Stimulated activated CD8-positive, alpha-beta memory T cell treated with anti-CD3 and anti-CD28 coated beads, Interleukin-15, amount 100 ng/mL, for 24 hours (primary cell): ENCODE results near the gene GDPD4.

Experiments
- DNase-seq: peaks from one replicate; pipeline ENCODE4 v3.0.0-alpha.2; 2020; ENCODE audit warnings: low read depth

Gene GDPD4

DNA sequence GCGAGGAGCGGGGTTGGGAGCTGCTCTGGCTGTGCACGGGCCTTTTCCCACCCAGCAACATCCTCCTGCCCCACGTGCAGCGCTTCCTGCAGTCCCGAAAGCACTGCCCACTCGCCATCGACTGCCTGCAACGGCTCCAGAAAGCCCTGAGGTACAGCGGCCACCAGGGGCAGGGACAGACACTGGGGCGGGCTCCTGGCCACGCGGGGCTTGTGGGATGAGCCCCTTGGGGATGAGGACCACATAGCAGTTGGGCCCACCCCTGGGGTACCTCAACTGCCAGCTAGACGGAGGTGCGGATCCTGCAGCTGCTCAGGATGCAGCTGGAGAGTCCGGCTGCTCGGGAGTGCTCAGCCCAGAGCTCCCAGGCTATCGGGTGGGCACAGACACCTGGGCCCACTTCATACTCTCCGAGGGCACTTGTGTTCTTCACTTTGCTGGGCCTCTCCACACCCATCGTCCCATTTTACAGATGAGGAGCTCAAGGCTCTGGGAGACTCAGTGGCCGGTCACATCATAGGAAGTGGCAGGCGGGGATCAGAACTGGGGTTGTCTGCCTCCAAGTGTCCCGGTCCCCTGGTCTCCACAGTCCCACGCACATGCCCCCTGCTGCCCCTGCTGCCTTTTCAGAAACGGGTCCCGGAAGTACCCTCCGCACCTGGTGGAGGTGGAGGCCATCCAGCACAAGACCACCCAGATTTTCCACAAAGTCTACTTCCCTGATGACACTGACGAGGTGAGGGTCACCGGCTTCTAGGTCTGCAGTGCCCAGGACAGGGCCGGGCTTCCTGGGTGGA lies 95.8 kb downstream of the GDPD4 start:
- DNase-seq, result no peak

DNA sequence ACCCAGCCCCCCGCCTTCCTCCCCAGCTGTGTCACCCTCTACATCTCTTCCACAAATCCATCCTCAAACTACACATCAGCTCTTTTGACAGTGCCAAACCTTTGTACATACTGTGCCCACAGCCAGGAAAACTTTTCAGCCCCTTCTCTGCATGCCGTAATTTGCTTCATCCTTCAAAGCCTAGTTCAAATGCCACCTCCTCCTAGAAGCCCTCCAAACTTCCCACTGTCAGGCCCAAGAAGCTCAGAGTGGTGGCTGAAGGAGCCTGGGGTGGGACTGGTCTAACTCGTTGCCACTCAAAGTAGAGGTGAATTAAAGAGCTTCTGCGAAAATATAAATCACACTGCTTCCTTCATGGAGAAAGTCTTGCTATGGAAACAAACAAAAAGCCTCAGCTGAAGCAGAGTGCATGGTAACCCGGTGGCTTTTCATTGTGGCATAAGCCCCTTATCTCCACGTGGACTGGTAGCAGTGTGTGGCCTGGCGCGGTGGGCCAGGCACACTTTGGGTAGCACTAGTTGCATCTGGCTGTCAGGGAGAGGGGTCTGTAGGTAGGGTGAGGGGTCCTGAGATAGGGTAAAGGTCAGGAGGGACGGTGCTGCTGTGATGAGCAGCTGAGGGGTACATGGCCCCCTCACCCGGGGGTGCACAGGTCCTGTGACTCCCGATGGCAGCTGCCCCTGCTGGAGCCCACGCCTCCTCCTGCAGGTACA lies 96.6 kb downstream of the GDPD4 start:
- no peak for DNase-seq

DNA sequence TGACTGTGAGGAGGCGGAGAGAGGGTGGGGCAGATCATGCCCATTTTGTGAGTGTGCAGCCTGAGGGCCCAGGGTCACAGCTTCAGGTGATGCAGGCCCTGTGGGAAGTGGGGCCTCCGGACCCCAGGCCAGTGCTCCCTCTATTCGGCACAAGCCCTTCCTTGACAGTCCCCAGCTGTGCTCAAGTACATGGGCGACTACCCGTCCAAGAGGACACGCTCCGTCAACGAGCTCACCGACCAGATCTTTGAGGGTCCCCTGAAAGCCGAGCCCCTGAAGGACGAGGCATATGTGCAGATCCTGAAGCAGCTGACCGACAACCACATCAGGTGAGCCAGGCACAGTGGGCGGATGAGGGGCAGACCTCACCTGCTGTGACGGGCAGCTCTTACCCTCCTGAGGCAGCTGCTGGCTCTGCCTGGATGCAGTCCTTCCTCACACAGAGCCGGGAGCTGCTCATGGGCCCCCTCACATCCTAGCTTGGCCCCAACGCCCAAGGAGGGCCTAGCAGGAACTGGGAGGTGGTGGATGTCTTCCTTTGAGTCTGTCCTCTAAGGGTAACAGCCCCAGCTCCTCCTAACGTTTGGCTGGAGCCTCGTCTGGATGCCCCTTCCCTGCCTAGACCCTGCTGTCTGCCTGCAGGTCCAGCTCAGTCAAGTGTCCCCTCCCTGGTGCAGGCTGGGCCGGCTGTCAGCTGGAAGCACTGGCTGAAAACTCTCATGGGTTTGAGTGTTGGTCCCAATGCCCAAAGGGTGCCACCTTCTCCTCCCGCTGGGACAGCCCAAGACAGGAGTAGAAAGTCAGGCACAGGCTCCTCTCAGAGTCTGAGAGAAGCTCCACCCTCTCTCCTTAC lies 97.4 kb downstream of the GDPD4 start:
- no peak for DNase-seq

DNA sequence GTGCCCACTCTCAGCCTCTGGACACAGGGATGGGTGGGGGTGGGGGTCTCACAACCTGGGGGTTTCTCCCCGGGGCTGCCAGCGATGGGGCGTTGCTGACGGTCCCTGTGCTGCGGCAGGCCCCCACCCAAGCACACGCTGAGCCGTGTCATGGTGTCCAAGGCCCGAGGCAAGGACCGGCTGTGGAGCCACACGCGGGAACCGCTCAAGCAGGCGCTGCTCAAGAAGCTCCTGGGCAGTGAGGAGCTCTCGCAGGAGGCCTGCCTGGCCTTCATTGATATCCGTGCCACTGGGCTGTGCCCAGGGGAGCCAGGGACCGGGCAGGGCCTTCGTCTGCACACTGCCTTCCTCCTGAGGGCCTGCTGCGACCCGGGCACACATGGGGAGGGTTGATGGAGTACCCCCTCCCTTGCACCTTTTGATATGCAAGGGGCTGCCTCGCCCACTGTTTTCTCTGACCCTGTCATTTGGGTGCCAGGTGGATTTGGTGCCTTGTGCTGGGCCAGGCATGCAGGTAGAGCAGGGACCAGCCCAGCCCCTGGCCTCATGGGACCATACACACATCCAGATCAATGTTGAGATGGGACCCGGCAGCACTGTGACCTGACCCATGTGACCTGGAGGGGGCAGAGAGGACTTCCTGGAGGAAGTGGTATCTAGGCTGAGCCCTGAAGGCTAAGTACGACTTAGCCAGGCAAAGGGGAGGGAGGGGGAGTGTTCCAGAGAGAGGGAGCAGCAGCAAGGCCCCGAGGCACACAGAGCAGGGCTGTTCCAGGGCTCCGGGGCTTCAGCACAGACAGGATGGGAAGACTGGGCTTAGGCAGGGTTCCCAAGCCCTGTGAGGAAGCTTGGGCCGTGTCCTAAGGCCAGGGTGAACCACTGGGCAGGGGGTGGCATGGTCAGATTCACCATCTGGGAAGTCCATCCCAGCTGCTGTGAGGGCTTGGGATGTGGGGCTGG lies 98.3 kb downstream of the GDPD4 start:
- DNase-seq, result no peak

DNA sequence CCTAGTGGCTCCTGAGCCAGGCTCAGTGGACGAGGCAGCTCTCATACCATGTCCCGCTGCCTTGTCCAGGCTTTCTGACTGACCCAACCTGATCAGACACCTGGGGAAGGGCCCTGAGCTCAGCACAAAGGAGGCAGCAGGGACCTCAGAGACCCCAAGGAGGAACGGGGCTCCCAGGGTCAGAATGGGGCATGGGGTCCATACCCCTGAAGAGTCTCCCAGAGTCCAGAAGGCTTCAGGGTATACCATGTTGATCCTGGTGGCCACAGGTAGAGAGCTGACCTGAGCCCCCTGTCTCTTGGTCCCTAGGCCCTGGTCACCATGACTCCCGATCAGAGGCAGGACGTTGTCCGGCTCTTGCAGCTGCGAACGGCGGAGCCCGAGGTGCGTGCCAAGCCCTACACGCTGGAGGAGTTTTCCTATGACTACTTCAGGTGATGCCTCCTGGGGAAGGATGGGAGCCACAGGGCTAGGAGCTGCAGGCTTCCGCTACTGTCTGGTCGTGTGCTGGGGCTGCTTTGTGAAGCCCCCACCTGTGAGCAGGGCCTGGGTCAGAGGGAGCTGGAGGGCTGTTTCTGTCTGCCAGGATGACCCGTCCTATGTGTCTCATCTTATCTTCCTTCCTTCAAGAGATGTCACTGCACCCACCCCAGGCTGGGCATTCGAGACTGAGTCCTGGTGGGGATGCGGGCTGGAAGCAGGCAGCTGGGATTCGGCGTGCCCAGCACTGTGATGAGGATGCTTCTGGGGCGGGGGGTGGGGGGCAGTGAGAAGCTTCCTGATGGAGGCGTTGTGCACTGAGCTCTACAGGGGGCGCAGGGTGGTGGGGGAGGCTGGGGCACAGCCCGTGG lies 99.3 kb downstream of the GDPD4 start:
- DNase-seq, result no peak

DNA sequence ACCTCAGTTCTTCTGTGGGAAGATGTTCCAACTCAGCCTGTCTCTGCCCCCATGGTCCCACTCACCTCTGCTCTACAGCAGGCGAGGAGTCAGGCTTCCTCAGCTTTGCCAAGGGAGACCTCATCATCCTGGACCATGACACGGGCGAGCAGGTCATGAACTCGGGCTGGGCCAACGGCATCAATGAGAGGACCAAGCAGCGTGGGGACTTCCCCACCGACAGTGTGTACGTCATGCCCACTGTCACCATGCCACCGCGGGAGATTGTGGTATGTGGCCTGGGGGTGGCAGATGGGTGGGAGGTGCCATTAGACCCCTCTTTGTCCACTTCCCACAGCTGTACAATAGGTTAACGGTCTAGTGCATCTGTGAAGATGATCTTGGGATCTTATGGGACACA lies 100.1 kb downstream of the GDPD4 start:
- no peak for DNase-seq

DNA sequence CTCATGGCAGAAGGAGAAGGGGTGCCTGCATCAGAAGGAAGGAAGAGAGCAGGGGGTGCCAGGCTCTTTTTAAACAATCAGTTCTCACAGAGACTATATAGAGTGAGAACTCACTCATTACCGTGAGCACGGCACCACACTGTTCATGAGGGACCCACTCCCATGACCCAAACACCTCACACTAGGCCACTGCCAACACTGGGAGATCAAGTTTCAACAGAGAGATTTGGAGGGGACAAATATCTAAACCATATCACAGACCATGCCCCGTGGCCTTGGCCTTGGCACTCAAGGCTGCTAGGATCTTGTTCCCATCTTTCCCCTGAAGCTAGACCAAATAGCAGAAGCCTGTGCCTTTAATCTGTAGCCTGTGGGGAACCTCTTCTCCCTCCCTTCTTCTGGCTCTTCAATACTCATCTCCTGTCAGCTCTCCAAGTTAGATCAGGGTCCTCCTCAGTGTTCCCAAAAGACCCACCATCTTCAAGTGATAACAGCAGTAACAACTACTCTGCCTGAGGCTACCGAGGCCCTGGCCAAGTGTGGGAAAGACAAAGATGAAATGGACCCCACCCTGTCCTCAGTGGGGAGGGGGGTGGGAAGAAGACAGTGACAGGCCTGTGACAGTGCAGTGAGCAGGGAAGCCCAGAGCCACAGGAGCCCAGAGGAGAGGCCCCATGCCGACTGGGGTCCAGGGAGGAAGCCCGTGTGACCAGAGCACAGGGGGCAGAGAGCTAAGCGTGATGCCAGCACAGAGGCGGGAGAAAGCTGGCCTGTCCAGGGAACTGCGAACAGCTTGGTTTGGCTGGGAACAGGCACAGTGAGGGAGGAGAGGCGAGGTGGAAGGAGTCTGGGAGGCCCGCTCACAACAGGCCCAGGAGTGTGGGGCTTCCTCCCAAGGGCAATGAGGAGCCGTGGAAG lies 100.9 kb downstream of the GDPD4 start:
- no peak for DNase-seq

DNA sequence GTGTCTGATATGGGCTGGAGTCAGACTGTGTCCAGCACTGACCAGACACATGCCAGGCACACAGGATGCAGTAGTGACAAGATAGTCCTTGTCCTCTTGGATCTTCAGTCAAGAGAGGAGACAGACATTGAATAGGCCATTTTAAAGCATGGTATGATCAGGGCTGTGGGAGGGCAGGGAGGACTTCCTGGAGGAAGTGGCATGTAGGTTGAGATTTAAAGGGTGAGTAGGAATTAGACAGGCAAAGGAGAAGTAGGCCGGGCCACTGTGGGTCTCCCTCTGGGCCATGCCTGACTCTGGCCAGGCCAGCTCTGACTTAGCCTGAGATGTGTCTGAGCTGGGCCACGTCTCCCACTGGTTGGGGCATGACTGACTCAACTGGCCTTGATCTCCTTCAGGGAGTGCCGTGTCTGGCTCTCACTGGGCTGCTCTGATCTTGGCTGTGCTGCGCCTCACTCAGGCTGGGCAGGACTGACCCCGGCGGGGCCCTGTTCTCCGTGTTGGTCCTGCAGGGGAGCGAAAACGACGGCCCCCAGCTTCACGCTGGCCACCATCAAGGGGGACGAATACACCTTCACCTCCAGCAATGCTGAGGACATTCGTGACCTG lies 102.2 kb downstream of the GDPD4 start:
- no peak for DNase-seq

DNA sequence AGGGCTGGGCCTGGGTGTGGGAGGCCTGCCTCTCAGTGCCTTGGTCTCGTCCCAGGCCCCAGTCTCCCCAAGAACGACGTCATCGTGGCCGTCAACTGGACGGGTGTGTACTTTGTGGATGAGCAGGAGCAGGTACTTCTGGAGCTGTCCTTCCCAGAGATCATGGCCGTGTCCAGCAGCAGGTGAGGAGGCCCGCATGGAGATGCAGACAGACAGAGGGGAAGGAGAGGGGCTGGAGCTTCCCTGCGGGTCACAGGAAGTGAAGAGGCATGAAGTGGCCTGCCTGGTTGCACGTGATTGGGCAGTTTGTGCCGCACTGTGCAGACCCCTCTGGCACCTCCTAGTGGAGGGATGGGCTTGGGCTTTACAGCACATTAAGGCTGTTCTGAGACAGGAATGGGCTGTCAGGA lies 103.0 kb downstream of the GDPD4 start:
- DNase-seq, result no peak

DNA sequence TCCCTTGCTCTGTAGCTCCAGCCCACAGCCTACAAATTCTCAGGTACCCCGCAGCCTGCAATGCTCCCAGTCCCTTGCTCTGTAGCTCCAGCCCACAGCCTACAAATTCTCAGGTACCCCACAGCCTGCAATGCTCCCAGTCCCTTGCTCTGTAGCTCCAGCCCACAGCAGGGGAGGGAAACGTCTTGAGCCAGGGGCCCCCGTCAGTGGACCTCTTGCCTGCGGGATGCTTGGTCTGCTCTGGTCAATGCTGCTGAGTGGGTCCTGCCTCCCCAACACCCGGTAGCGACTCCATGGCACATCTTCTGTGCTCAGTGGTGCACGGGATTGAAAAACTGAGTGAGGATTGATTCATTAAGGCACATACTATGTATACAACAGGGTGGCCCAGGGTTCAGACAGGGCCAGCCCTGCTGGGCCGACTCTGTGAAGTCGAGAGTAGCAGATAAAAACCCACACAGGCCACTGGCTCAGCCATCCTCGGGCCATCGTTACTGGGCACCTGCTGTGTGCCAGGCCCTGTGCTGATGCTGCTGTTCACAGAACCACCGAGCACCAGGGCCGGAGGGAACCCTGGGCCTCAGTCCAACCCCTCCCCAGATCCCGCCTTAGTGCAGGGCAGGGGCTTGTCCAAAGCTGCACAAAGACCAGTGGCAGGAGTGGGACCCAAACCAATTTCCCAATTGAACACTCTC lies 103.7 kb downstream of the GDPD4 start:
- DNase-seq, result no peak

DNA sequence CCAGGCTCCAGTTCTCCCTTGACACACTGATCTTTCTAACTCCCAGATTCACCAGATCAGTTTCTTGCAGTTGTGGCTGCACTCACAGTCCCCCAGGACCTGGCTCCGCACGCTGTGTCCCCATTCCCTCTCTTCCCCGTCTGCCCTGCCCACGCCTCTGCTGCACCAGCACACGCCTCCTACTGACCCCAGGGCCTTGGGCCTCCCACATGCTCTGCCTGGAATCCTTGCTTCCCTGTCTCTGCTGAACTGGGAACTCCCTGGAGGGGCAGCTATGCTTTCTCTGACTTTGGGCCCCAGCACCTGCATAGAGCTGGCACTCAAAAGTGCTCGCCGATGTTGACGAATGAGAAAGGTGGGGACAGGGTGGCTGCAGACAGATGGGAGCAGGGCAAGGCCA lies 104.5 kb downstream of the GDPD4 start:
- DNase-seq, result no peak

DNA sequence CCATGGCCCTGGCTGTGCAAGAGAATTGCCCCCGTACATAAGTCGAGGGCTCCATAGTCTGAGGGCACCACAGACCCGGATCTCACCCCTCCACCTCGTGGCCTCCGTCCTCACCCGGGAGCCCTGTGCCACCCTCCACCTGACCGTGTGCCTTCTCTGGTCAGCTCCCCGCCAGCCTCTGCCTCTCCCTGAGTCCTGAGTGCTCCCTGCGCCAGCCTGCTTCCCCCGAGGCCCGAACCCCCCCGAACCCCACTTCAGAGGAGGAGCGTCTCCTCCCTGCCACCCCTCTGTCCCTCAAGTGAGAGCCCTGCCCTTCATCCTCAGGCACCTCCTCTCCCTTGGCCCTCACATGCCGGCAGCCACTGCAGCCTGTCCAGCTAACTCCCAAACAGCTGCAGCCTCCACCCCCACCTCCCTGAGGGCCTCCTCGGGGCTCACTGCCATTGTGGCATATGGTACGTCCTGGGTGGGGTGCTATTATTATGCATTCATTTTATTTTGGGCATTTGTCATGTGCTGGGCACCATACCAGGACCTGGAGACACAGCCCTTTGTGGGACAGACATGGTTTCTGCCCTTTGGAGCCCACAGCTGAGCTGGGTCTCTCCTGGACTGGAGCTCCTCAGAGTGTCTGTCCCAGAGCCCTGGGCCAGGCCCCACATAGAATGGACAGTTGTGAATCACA lies 106.3 kb downstream of the GDPD4 start:
- no peak for DNase-seq

DNA sequence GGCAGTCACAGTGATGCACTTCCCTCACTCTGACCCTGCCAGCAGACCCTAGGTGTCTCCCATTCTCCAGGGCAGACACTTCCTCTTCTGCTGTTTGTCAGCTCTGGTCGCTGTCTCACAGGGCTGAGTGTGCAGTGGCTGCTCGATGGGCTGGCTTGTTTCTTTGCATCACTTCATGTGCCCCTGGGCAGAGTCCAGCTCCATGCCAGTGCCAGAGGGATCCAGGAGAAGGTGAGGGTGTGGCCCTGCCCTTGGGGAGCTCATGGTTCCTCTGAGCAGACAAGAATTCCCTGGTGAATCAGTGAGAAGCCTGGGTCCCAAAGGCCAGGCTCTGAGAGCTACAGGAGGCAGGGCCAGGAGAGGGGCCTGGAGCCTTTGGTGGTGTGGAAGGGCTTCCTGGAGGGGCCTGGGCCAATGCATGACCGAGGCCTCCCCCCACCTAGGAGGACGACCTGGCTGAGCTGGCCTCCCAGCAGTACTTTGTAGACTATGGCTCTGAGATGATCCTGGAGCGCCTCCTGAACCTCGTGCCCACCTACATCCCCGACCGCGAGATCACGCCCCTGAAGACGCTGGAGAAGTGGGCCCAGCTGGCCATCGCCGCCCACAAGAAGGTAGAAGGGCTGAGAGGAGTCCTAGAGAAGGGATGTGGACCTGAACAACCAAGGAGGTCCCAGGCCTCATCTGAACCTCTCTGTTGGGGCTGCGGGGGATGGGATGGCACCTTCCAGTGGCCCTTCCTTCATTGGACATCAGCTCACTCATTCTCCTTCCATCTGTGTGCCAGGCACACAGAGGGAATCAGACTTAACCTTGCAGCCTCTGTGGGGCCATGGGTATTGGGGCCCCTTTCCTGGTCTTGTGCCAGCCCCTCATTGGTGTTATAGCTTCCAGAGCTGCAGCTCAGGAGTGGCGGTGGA lies 107.3 kb downstream of the GDPD4 start:
- DNase-seq, result no peak

DNA sequence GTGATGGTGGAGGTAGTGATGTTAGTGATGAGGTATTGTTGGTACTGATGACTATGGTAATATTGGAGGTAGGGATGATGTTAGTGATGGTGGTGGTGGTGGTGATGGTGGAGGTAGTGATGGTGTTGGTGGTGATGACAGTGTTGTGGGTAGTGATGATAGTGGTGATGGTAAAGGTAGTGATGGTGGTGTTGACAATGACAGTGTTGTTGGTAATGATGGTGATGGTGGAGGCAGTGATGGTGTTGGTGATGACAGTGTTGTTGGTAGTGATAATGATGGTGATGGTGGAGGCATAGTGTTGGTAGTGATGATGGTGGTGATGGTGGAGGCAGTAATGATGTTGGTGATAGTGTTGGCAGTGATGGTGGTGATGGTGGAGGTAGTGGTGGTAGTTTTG lies 108.3 kb downstream of the GDPD4 start:
- DNase-seq, result no peak

DNA sequence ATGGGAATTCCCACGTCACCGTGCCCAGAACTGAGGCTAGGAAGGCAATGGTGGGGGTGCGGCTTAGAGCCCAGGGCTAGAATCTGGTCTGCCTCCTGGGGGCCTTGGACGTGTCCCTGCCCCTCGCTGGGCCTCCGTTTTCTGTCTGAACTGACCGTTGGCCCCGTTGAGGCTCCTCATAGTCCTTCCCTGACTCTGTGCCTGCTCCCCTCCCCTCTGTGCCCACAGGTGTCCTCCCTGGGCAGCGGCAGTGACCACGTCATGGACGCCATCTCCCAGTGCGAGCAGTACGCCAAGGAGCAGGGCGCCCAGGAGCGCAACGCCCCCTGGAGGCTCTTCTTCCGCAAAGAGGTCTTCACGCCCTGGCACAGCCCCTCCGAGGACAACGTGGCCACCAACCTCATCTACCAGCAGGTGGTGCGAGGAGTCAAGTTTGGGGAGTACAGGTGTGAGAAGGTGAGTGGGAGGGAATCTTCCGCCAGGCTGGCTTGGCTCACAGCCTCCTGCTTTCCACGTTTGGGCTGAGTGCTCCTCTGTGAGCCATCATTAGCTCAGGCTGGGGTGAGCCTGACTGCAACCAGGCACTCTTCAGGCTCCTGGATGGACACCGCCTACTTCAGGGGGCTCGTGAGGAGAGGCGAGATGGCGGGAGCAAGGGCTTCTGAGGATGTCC lies 109.5 kb downstream of the GDPD4 start:
- DNase-seq, result no peak

DNA sequence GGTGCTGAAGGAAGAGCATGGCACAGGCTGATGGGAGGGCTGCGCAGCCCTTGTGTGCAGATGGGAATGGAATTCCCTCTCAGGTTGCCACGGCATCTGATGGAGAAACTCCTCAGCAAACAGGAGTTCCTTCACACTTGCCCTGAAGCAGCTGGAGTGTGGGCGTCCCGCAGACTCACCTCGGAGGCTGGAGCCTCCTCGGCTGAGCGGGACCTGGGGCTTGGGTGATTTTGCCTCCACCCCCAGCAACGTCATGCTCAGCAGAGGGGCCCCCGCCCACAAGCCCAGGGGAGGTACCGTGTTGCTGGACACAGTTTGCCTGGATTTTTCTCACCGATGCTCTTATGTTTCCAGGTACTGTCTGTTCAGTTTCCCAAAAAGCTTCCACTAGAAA lies 110.1 kb downstream of the GDPD4 start:
- DNase-seq, result no peak
